Measurements from ENCODE around the gene NADSYN1. TPM values are rescaled to one million over a fixed set of nuclear protein-coding genes. Genes with fewer than 3 reads are reported as not detected.

Gene NADSYN1
- total RNA-seq, 1 experiment from 2014 or later, result 91.3 TPM

DNA sequence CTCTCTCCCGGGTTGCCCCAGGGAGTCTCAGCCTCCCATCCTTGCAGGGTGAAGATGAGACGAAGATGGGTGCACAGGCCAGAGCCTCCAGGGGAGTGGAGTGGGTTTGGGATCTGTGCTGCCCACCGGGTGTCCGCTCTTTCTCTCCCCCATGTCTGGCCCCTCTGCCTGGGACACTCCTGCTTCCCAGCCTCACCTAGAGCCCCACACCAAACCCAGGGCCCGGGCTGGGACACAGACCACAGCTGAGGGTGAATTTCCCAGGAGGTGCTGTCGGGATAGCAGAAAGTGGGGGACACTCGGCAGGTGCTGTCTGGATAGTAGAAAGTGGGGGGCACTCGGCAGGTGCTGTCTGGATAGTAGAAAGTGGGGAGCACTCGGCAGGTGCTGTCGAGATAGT, 49.0 kb downstream of the NADSYN1 start:
- no peaks in the 10 kb centered on the region for H3K27me3 Mint-ChIP-seq (ENCODE audit: insufficient read depth, unreplicated experiment)
- no peaks in the 10 kb centered on the region for H3K4me1 Mint-ChIP-seq (ENCODE audit: low read depth, unreplicated experiment)
- no peaks in the 10 kb centered on the region for H3K9me3 Mint-ChIP-seq (ENCODE audit: unreplicated experiment)
- no TSS peak for BruUV-seq (replicated peaks)
- DNase-seq, result peak in 1 of 2 experiments; percentile 37
- Histone ChIP-seq H3K9me3 (no peaks in the 10 kb centered on the region), H3K4me3 (ENCODE audit: low read depth, low read length) (no peak overlapping the region), H3K4me1 (no peaks in the 10 kb centered on the region), H3K27me3 (replicated peaks; ENCODE audit: control insufficient read depth, insufficient read depth, low read length) (no peaks in the 10 kb centered on the region), H3K36me3 (ENCODE audit: control insufficient read depth, insufficient read depth, low read length) (peaks cover 10% of the 10 kb centered on the region)
- TF ChIP-seq, protein P1, sequence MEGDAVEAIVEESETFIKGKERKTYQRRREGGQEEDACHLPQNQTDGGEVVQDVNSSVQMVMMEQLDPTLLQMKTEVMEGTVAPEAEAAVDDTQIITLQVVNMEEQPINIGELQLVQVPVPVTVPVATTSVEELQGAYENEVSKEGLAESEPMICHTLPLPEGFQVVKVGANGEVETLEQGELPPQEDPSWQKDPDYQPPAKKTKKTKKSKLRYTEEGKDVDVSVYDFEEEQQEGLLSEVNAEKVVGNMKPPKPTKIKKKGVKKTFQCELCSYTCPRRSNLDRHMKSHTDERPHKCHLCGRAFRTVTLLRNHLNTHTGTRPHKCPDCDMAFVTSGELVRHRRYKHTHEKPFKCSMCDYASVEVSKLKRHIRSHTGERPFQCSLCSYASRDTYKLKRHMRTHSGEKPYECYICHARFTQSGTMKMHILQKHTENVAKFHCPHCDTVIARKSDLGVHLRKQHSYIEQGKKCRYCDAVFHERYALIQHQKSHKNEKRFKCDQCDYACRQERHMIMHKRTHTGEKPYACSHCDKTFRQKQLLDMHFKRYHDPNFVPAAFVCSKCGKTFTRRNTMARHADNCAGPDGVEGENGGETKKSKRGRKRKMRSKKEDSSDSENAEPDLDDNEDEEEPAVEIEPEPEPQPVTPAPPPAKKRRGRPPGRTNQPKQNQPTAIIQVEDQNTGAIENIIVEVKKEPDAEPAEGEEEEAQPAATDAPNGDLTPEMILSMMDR (IDR thresholded peaks at IDR 0.05; ENCODE audit: insufficient read depth in 1 of 2, low read depth in 1 of 2, low read length in 1 of 2, severe bottlenecking in 1 of 2, unreplicated experiment in 1 of 2), result no peak
- ChIA-PET CTCF (no interaction called here), POLR2A (no interaction called here)
- no peak overlapping the region for H3K4me3 Mint-ChIP-seq (ENCODE audit: unreplicated experiment)
- intact Hi-C loops (cut with micrococcal nuclease; ENCODE audit: unreplicated experiment), result no loop called here
- peaks cover 18% of the 10 kb centered on the region for H3K36me3 Mint-ChIP-seq (ENCODE audit: insufficient read depth, unreplicated experiment)
- no peak overlapping the region for H3K27ac Mint-ChIP-seq (ENCODE audit: unreplicated experiment)

DNA sequence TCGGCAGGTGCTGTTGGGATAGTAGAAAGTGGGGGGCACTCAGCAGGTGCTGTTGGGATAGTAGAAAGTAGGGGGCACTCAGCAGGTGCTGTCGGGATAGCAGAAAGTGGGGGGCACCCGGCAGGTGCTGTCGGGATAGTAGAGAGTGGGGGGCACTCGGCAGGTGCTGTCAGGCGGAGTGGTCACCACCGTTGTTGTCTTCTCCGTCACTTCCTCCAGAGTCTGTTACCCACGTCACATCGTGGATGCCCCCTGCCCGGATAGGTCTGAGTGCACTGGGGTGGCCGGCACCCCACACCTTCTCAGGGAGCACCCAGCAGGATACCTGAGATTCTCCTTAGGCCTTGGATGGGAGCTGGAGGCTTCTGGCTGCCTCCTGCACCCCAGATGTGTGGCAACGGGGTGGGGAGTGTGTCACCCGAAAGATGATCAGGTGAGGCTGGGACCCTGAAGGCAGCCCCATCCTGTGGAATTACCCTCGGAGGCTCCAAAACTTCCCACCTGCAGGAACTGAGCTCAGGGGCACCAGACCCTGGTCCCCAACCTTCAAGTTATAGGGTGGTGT, 50.0 kb downstream of the NADSYN1 start:
- Mint-ChIP-seq H3K4me3 (ENCODE audit: unreplicated experiment) (no peak overlapping the region), H3K36me3 (ENCODE audit: insufficient read depth, unreplicated experiment) (peaks cover 9% of the 10 kb centered on the region), H3K4me1 (ENCODE audit: low read depth, unreplicated experiment) (no peaks in the 10 kb centered on the region), H3K27ac (ENCODE audit: unreplicated experiment) (no peak overlapping the region), H3K9me3 (ENCODE audit: unreplicated experiment) (no peaks in the 10 kb centered on the region), H3K27me3 (ENCODE audit: insufficient read depth, unreplicated experiment) (no peaks in the 10 kb centered on the region)
- POLR2A ChIA-PET, result no interaction called here
- H3K27me3 ChIP-seq (replicated peaks; ENCODE audit: control insufficient read depth, insufficient read depth, low read length), result no peaks in the 10 kb centered on the region
- CTCF ChIA-PET, result no interaction called here
- no peaks in the 10 kb centered on the region for H3K4me1 ChIP-seq
- no peak overlapping the region for H3K4me3 ChIP-seq (ENCODE audit: low read depth, low read length)
- no peaks in the 10 kb centered on the region for H3K9me3 ChIP-seq
- no TSS peak for BruUV-seq (replicated peaks)
- intact Hi-C loops (cut with micrococcal nuclease; ENCODE audit: unreplicated experiment), result no loop called here
- TF ChIP-seq, protein P1 (IDR thresholded peaks at IDR 0.05; ENCODE audit: insufficient read depth in 1 of 2, low read depth in 1 of 2, low read length in 1 of 2, severe bottlenecking in 1 of 2, unreplicated experiment in 1 of 2), result no peak
- DNase-seq, result peak in 1 of 2 experiments; percentile 31
- H3K36me3 ChIP-seq (ENCODE audit: control insufficient read depth, insufficient read depth, low read length), result peaks cover 9% of the 10 kb centered on the region

DNA sequence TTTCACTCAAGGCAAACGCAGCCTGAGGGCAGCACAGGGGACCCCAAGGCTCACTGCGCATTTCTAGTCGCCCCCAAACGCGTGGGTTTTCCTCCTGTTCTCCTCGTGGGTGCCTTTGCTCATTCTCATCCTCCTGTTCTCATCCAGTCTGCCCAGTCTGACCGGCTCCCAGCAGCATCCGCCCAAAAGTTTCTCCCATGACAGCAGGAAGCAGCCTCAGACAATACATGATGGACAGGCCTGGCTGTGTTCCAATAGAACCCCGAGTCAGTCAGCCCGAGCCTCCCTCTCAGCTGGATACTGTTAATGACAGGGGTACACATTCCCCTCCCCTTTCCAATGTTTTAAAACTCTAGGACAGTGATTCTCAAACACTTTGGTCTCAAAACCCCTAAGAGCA, 51.5 kb downstream of the NADSYN1 start:
- BruUV-seq (replicated peaks), result no TSS peak
- no peak overlapping the region for H3K4me3 Mint-ChIP-seq (ENCODE audit: unreplicated experiment)

More for the DNA sequence above, 51.5 kb downstream of the NADSYN1 start:
- Histone ChIP-seq H3K4me3 (ENCODE audit: low read depth, low read length) (no peak overlapping the region), H3K9me3 (no peaks in the 10 kb centered on the region), H3K4me1 (no peaks in the 10 kb centered on the region), H3K36me3 (ENCODE audit: control insufficient read depth, insufficient read depth, low read length) (peaks cover 6% of the 10 kb centered on the region), H3K27me3 (replicated peaks; ENCODE audit: control insufficient read depth, insufficient read depth, low read length) (no peaks in the 10 kb centered on the region)
- TF ChIP-seq, protein P1 (IDR thresholded peaks at IDR 0.05; ENCODE audit: insufficient read depth in 1 of 2, low read depth in 1 of 2, low read length in 1 of 2, severe bottlenecking in 1 of 2, unreplicated experiment in 1 of 2), result no peak
- Mint-ChIP-seq H3K27me3 (ENCODE audit: insufficient read depth, unreplicated experiment) (no peaks in the 10 kb centered on the region), H3K4me1 (ENCODE audit: low read depth, unreplicated experiment) (no peaks in the 10 kb centered on the region), H3K36me3 (ENCODE audit: insufficient read depth, unreplicated experiment) (peaks cover 7% of the 10 kb centered on the region), H3K27ac (ENCODE audit: unreplicated experiment) (no peak overlapping the region), H3K9me3 (ENCODE audit: unreplicated experiment) (peaks cover 6% of the 10 kb centered on the region)
- peak in 1 of 2 experiments; percentile 30 for DNase-seq
- ChIA-PET POLR2A (no interaction called here), CTCF (no interaction called here)
- intact Hi-C loops (cut with micrococcal nuclease; ENCODE audit: unreplicated experiment), result no loop called here

Data from Caco-2 (cell line).